Panc1 (cell line): Measurements from ENCODE around the gene LIN28B. TPM values are rescaled to one million over a fixed set of nuclear protein-coding genes. Genes with fewer than 3 reads are reported as not detected.

Source experiments
- ATAC-seq: fragments of 200-7000 bp; cut with Tn5 transposase; 2 replicates; pipeline ENCODE4 v1.9.1; 2020; ENCODE audit warnings: mild to moderate bottlenecking, moderate library complexity
- BruUV-seq: library from RNA; stranded (reverse); fragments of 400-500 nt; replicated peaks from 2 replicates; lab custom pipeline; 2021; lab: Mats Ljungman, UMichigan
- CTCF ChIA-PET: fragments of 300-600 bp; sonication (Branson Sonifier 250); formaldehyde crosslinking; loops from one replicate; lab custom pipeline; 2022; ENCODE audit warnings: antibody characterized with exemption; lab: Charles Lee
- POLR2A ChIA-PET: fragments of 300-600 bp; sonication (Branson Sonifier 250); formaldehyde crosslinking; loops from one replicate; lab custom pipeline; 2022; ENCODE audit warnings: antibody characterized with exemption; lab: Charles Lee
- DNase-seq: peaks from one replicate; pipeline ENCODE4 v3.0.0-alpha.2; 2010; ENCODE audit warnings: low read depth, low spot score
- H3K27ac ChIP-seq: 2 replicates; pipeline ENCODE4 v1.5.1; 2011; ENCODE audit warnings: mild to moderate bottlenecking, low read length, inconsistent platforms
- H3K27me3 ChIP-seq: fragments of 200-500 bp; sonication (Bioruptor generic); 2 replicates; pipeline ENCODE4 v1.6.0; 2014; ENCODE audit warnings: low read length, inconsistent platforms; ENCODE audit not compliant: control insufficient read depth, insufficient read depth
- H3K36me3 ChIP-seq: fragments of 200-500 bp; sonication (Bioruptor generic); 2 replicates; pipeline ENCODE4 v1.5.1; 2014; ENCODE audit warnings: inconsistent platforms, mild to moderate bottlenecking, low read length, moderate library complexity; ENCODE audit not compliant: control insufficient read depth, insufficient read depth
- H3K4me1 ChIP-seq: 2 replicates; pipeline ENCODE4 v1.5.1; 2011; ENCODE audit warnings: inconsistent platforms, mild to moderate bottlenecking, low read length, moderate library complexity; ENCODE audit not compliant: control insufficient read depth, insufficient read depth
- H3K4me3 ChIP-seq, 2 experiments: 2 replicates each; pipeline ENCODE4 v1.5.1; 2011 to 2012; ENCODE audit warnings: low read depth in 2 of 2, low read length in 2 of 2, mild to moderate bottlenecking in 2 of 2, inconsistent platforms in 1 of 2, moderate library complexity in 1 of 2
- H3K9me3 ChIP-seq: fragments of 200-500 bp; sonication (Bioruptor generic); 2 replicates; pipeline ENCODE4 v1.5.1; 2014; ENCODE audit warnings: low read depth, mild to moderate bottlenecking, inconsistent platforms, low read length, moderate library complexity; ENCODE audit not compliant: control insufficient read depth, insufficient read depth
- CTCF ChIP-seq: fragments of 450-650 bp; IDR thresholded peaks from 2 replicates; pipeline ENCODE4 v1.5.1; 2017; ENCODE audit warnings: mild to moderate bottlenecking
- POLR2AphosphoS5 ChIP-seq: IDR thresholded peaks from 2 replicates; pipeline ENCODE4 v1.6.1; 2012; ENCODE audit warnings: mild to moderate bottlenecking, low read depth, low read length, moderate library complexity
- SIN3A ChIP-seq: IDR thresholded peaks from 2 replicates; pipeline ENCODE4 v1.6.1; 2012; ENCODE audit warnings: low read depth, mild to moderate bottlenecking, low read length, moderate library complexity, borderline replicate concordance; ENCODE audit not compliant: insufficient read depth
- TCF7L2 ChIP-seq: IDR thresholded peaks from 2 replicates; pipeline ENCODE4 v1.6.1; 2011; ENCODE audit warnings: mild to moderate bottlenecking, low read depth, low read length, inconsistent platforms
- in situ Hi-C: cut with HindIII; loops from 2 replicates; pipeline ENCODE4 v1.10.0; 2016; ENCODE audit warnings: low sequenced_read_pairs, low pct_unique_long_range_greater_than_20kb
- intact Hi-C: fragments of 100-400 bp; cut with micrococcal nuclease; formaldehyde crosslinking; loops from one replicate; pipeline ENCODE4 v1.10.0; 2022; ENCODE audit not compliant: unreplicated experiment
- total RNA-seq: library from RNA; stranded (reverse); gene quantifications from one replicate; pipeline ENCODE4 v1.2.1, GENCODE V29; 2021; ENCODE audit not compliant: unreplicated experiment
- TF ChIP-seq, protein P1 (sequence below), 2 experiments: IDR thresholded peaks; 2 replicates each; pipeline ENCODE4 v1.6.1; 2011 to 2012; ENCODE audit warnings: low read depth in 2 of 2, control low read depth in 1 of 2, low read length in 1 of 2, mild to moderate bottlenecking in 1 of 2, moderate library complexity in 1 of 2; ENCODE audit not compliant: insufficient read depth in 1 of 2

Gene LIN28B
- total RNA-seq, 1 experiment from 2014 or later, result 5.8 TPM

DNA sequence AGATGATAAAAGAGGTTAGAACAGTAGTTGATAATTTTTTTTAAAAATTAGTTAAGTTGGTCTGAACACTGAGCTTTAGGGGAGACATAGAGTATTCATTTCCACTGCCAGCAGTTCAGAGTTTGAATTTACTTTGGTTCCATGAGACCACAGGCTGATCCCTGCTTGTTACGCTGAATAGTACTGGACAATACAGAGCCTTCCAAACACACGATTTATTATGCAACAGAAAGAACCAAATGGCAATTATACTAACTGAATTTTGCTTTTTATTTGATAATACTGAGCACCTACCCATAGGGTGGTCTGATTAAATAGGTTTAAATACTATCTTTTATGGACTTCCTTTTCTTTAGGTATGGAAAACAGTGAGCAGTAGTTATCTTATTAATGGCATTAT lies 111.5 kb downstream of the LIN28B start:
- Histone ChIP-seq H3K9me3 (no peaks in the 10 kb centered on the region), H3K4me3 (no peak overlapping the region), H3K36me3 (no peaks in the 10 kb centered on the region), H3K4me1 (peaks cover 3% of the 10 kb centered on the region; the same call in 1 of the 2 replicates), H3K27me3 (no peaks in the 10 kb centered on the region), H3K27ac (no peak overlapping the region)
- CTCF ChIA-PET, result no interaction called here
- ATAC-seq (no peak), DNase-seq (no peak)
- no TSS peak for BruUV-seq
- TF ChIP-seq TCF7L2 (no peak), CTCF (no peak), POLR2AphosphoS5 (no peak)
- TF ChIP-seq, protein P1, sequence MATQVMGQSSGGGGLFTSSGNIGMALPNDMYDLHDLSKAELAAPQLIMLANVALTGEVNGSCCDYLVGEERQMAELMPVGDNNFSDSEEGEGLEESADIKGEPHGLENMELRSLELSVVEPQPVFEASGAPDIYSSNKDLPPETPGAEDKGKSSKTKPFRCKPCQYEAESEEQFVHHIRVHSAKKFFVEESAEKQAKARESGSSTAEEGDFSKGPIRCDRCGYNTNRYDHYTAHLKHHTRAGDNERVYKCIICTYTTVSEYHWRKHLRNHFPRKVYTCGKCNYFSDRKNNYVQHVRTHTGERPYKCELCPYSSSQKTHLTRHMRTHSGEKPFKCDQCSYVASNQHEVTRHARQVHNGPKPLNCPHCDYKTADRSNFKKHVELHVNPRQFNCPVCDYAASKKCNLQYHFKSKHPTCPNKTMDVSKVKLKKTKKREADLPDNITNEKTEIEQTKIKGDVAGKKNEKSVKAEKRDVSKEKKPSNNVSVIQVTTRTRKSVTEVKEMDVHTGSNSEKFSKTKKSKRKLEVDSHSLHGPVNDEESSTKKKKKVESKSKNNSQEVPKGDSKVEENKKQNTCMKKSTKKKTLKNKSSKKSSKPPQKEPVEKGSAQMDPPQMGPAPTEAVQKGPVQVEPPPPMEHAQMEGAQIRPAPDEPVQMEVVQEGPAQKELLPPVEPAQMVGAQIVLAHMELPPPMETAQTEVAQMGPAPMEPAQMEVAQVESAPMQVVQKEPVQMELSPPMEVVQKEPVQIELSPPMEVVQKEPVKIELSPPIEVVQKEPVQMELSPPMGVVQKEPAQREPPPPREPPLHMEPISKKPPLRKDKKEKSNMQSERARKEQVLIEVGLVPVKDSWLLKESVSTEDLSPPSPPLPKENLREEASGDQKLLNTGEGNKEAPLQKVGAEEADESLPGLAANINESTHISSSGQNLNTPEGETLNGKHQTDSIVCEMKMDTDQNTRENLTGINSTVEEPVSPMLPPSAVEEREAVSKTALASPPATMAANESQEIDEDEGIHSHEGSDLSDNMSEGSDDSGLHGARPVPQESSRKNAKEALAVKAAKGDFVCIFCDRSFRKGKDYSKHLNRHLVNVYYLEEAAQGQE (IDR thresholded peaks at IDR 0.05; ENCODE audit: insufficient read depth in 1 of 2, low read depth in 2 of 2, low read length in 1 of 2), result no peak
- in situ Hi-C loops (no loop called here), intact Hi-C loops (no loop called here)
- POLR2A ChIA-PET, result no interaction called here

DNA sequence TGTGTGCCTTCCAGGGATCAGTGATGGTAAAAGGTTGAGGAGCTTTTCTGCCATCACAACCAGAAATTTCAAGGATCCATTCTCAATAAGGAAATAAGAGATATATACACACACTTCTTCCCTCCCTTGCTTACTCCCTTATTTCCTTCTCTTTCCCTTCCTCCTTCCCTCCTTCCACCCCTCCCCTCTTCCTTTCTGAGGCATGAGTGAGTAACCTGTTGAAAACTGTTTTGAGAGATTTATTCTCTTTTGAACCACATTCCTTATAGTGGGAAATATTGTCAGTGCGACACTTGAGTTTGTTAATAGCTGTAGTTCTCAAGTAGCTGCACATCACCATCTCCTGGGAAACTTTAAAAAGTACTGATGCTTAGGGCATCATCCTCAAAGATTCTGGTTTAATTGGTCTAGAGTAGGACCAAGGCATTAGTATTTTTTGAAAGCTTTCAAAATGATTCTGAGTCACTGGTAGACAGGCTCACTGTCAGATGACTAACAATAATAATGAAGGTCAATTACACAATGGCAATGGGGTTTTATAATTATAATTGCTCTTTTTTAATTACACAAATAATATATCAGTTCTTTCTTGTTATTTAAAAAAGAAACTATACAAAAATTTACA lies 113.0 kb downstream of the LIN28B start:
- in situ Hi-C loops (no loop called here), intact Hi-C loops (no loop called here)
- Histone ChIP-seq H3K4me3 (no peak overlapping the region), H3K9me3 (no peaks in the 10 kb centered on the region), H3K27me3 (no peaks in the 10 kb centered on the region), H3K27ac (no peak overlapping the region), H3K36me3 (no peaks in the 10 kb centered on the region), H3K4me1 (peaks cover 3% of the 10 kb centered on the region; the same call in 1 of the 2 replicates)
- ATAC-seq, result no peak
- no peak for DNase-seq
- ChIA-PET CTCF (no interaction called here), POLR2A (interaction anchor here (0.6 kb wide), 1 partner anchor 204 kb away, joined by 5 read pairs; no protein-coding TSS in a partner anchor)
- TF ChIP-seq, protein P1 (IDR thresholded peaks at IDR 0.05; ENCODE audit: insufficient read depth in 1 of 2, low read depth in 2 of 2, low read length in 1 of 2), result no peak
- TF ChIP-seq POLR2AphosphoS5, result no peak
- no peak for TF ChIP-seq SIN3A
- TF ChIP-seq CTCF, result no peak; the same call in 1 of the 2 replicates
- no peak for TF ChIP-seq TCF7L2
- no TSS peak for BruUV-seq
